Measurements from ENCODE around the gene MED9.

- TF ChIP-seq, protein P1, sequence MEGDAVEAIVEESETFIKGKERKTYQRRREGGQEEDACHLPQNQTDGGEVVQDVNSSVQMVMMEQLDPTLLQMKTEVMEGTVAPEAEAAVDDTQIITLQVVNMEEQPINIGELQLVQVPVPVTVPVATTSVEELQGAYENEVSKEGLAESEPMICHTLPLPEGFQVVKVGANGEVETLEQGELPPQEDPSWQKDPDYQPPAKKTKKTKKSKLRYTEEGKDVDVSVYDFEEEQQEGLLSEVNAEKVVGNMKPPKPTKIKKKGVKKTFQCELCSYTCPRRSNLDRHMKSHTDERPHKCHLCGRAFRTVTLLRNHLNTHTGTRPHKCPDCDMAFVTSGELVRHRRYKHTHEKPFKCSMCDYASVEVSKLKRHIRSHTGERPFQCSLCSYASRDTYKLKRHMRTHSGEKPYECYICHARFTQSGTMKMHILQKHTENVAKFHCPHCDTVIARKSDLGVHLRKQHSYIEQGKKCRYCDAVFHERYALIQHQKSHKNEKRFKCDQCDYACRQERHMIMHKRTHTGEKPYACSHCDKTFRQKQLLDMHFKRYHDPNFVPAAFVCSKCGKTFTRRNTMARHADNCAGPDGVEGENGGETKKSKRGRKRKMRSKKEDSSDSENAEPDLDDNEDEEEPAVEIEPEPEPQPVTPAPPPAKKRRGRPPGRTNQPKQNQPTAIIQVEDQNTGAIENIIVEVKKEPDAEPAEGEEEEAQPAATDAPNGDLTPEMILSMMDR (IDR thresholded peaks at IDR 0.05): no peak
- no peak for TF ChIP-seq POLR2A (IDR thresholded peaks at IDR 0.05)
Measured at GRCh38 chr17:17467016-17467415, 9.8 kb upstream of the MED9 start.
